PFSK-1 (cell line): Measurements from ENCODE around the gene DCTN1.

Experiments used
- FOXP2 ChIP-seq: optimal IDR thresholded peaks from 2 replicates; pipeline ENCODE3; 2011; ENCODE audit warnings: borderline replicate concordance, control low read depth, inconsistent platforms; ENCODE audit not compliant: insufficient read depth; ENCODE audit errors: extremely low read length, extremely low read depth
- POLR2AphosphoS5 ChIP-seq: IDR thresholded peaks from 2 replicates; pipeline ENCODE4 v1.6.1; 2012; ENCODE audit warnings: low read depth, mild to moderate bottlenecking, control low read depth, low read length, moderate library complexity
- REST ChIP-seq, 2 experiments: IDR thresholded peaks; 2 replicates each; pipeline versions ENCODE4 v1.6.1 to v1.8.0; 2011 to 2012; ENCODE audit warnings: low read depth in 2 of 2, low read length in 2 of 2, control low read depth in 1 of 2, inconsistent platforms in 1 of 2, mild to moderate bottlenecking in 1 of 2, moderate library complexity in 1 of 2; ENCODE audit not compliant: insufficient read depth in 1 of 2
- SIN3A ChIP-seq: IDR thresholded peaks from 2 replicates; pipeline ENCODE4 v1.6.1; 2012; ENCODE audit warnings: mild to moderate bottlenecking, low read length, moderate library complexity, borderline replicate concordance; ENCODE audit not compliant: insufficient read depth
- TAF1 ChIP-seq: IDR thresholded peaks from 2 replicates; pipeline ENCODE4 v1.6.1; 2012; ENCODE audit warnings: low read length, control low read depth, borderline replicate concordance; ENCODE audit not compliant: insufficient read depth

The DCTN1 gene

GRCh38 chr2:74333896-74334586 lies 46.1 kb downstream of the DCTN1 start:
- TF ChIP-seq TAF1, result no peak
- TF ChIP-seq POLR2AphosphoS5, result no peak
- TF ChIP-seq FOXP2, result no peak

GRCh38 chr2:74333175-74333574 lies 46.9 kb downstream of the DCTN1 start:
- TF ChIP-seq POLR2AphosphoS5, result no peak
- TF ChIP-seq SIN3A, result no peak
- TF ChIP-seq REST (IDR thresholded peaks at IDR 0.05; ENCODE audit: insufficient read depth in 1 of 2, low read depth in 2 of 2, low read length in 2 of 2), result no peak
- no peak for TF ChIP-seq FOXP2
- TF ChIP-seq TAF1, result no peak

GRCh38 chr2:74332550-74333174 lies 47.4 kb downstream of the DCTN1 start:
- no peak for TF ChIP-seq REST (IDR thresholded peaks at IDR 0.05; ENCODE audit: insufficient read depth in 1 of 2, low read depth in 2 of 2, low read length in 2 of 2)
- TF ChIP-seq TAF1, result no peak
- TF ChIP-seq SIN3A, result no peak

GRCh38 chr2:74328573-74328972 lies 51.5 kb downstream of the DCTN1 start:
- TF ChIP-seq TAF1, result no peak
- no peak for TF ChIP-seq REST (IDR thresholded peaks at IDR 0.05; ENCODE audit: insufficient read depth in 1 of 2, low read depth in 2 of 2, low read length in 2 of 2)
- TF ChIP-seq FOXP2, result no peak
- no peak for TF ChIP-seq POLR2AphosphoS5
- TF ChIP-seq SIN3A, result no peak

- TF ChIP-seq SIN3A (no peak), POLR2AphosphoS5 (no peak), FOXP2 (no peak), REST (IDR thresholded peaks at IDR 0.05; ENCODE audit: insufficient read depth in 1 of 2, low read depth in 2 of 2, low read length in 2 of 2) (no peak), TAF1 (no peak)
Measured at GRCh38 chr2:74328074-74328473, 52.0 kb downstream of the DCTN1 start.
